ENCODE results near the gene EGFL8.

Gene EGFL8

GRCh38 chr6:32147401-32148132 lies 16.8 kb upstream of the EGFL8 start:
- TF ChIP-seq CTCF (IDR thresholded peaks at IDR 0.05), result no peak

GRCh38 chr6:32148289-32149091 lies 15.9 kb upstream of the EGFL8 start:
- TF ChIP-seq CTCF (IDR thresholded peaks at IDR 0.05), result no peak

GRCh38 chr6:32149092-32149755 lies 15.2 kb upstream of the EGFL8 start:
- no peak for TF ChIP-seq CTCF (IDR thresholded peaks at IDR 0.05)

- no peak for TF ChIP-seq CTCF (IDR thresholded peaks at IDR 0.05)
Measured at GRCh38 chr6:32149932-32150870, 14.2 kb upstream of the EGFL8 start.

- TF ChIP-seq CTCF (IDR thresholded peaks at IDR 0.05), result no peak
Measured at GRCh38 chr6:32151181-32151862, 13.1 kb upstream of the EGFL8 start.

- no peak for TF ChIP-seq CTCF (IDR thresholded peaks at IDR 0.05)
Measured at GRCh38 chr6:32151863-32152768, 12.3 kb upstream of the EGFL8 start, which contains the start of gene PRRT1. Gene PRRT1 (minus strand): TSS chr6:32151939. CDS start chr6:32151827, 112 bp downstream.

Data from LNCAP (cell line).